WTC11 (cell line): ENCODE measurements around the gene EZR. TPM values are rescaled to one million over a fixed set of nuclear protein-coding genes. Genes with fewer than 3 reads are reported as not detected.
A peak's percentile ranks its signal among the peaks of the same experiment; 100 is the strongest.

Experiments
- ATAC-seq: fragments of 200-7000 bp; cut with Tn5 transposase; 2 replicates; pipeline ENCODE4 v1.10.0; 2021; ENCODE audit warnings: mild to moderate bottlenecking, moderate library complexity
- CTCF ChIA-PET: fragments of 300-600 bp; sonication (Branson Sonifier 250); formaldehyde crosslinking; loops from one replicate; lab custom pipeline; 2021; ENCODE audit warnings: antibody characterized with exemption; lab: Charles Lee
- POLR2A ChIA-PET: fragments of 350-600 bp; sonication (Branson Sonifier 250); formaldehyde crosslinking; loops from one replicate; lab custom pipeline; 2021; ENCODE audit warnings: antibody characterized with exemption; lab: Charles Lee
- DNase-seq: peaks from one replicate; pipeline ENCODE4 v3.0.0; 2021; ENCODE audit warnings: low spot score
- H3K27ac Mint-ChIP-seq: 2 replicates; pipeline ENCODE4 v1.8.0; 2021; ENCODE audit warnings: mixed read lengths
- H3K27me3 Mint-ChIP-seq: 2 replicates; pipeline ENCODE4 v1.8.0; 2021; ENCODE audit warnings: low read depth, mild to moderate bottlenecking, moderate library complexity, mixed read lengths
- H3K36me3 Mint-ChIP-seq: 2 replicates; pipeline ENCODE4 v1.8.0; 2021; ENCODE audit warnings: mixed read lengths
- H3K4me1 Mint-ChIP-seq: 2 replicates; pipeline ENCODE4 v1.8.0; 2022; ENCODE audit warnings: mixed read lengths
- H3K4me3 Mint-ChIP-seq: 2 replicates; pipeline ENCODE4 v1.8.0; 2021; ENCODE audit warnings: mild to moderate bottlenecking, moderate library complexity, mixed read lengths
- H3K9me3 Mint-ChIP-seq: 2 replicates; pipeline ENCODE4 v1.8.0; 2021; ENCODE audit warnings: mixed read lengths
- CREM ChIP-seq: sonication (generic); formaldehyde crosslinking; IDR thresholded peaks from 2 replicates; pipeline ENCODE4 v1.8.1; 2022; ENCODE audit warnings: mild to moderate bottlenecking, missing genetic modification reagents, moderate library complexity
- FOXJ3 ChIP-seq: sonication (generic); formaldehyde crosslinking; IDR thresholded peaks from 2 replicates; pipeline ENCODE4 v1.9.0; 2021; ENCODE audit warnings: missing genetic modification reagents, mild to moderate bottlenecking, borderline replicate concordance
- FOXP1 ChIP-seq: sonication (generic); formaldehyde crosslinking; IDR thresholded peaks from 2 replicates; pipeline ENCODE4 v1.8.0; 2022; ENCODE audit warnings: missing genetic modification reagents, mild to moderate bottlenecking, moderate library complexity, borderline replicate concordance
- GABPB1 ChIP-seq: sonication (generic); formaldehyde crosslinking; IDR thresholded peaks from 2 replicates; pipeline ENCODE4 v1.8.1; 2023; ENCODE audit warnings: mild to moderate bottlenecking, missing genetic modification reagents
- HMGA2 ChIP-seq: fragments of 250-450 bp; sonication (Bioruptor Pico); IDR thresholded peaks from 2 replicates; pipeline ENCODE4 v1.4.0; 2021; ENCODE audit warnings: mild to moderate bottlenecking, moderate library complexity
- MYBL2 ChIP-seq: sonication (generic); formaldehyde crosslinking; IDR thresholded peaks from 2 replicates; pipeline ENCODE4 v1.8.1; 2023; ENCODE audit warnings: mild to moderate bottlenecking, moderate library complexity, missing genetic modification reagents
- NFYB ChIP-seq: sonication (generic); formaldehyde crosslinking; conservative IDR thresholded peaks from 2 replicates; pipeline ENCODE4 v1.8.0; 2022; ENCODE audit warnings: low read depth, missing genetic modification reagents
- NR1H2 ChIP-seq: sonication (generic); formaldehyde crosslinking; IDR thresholded peaks from 2 replicates; pipeline ENCODE4 v1.9.0; 2021; ENCODE audit warnings: mild to moderate bottlenecking, moderate library complexity, missing genetic modification reagents
- OVOL2 ChIP-seq: fragments of 250-450 bp; sonication (Bioruptor Pico); IDR thresholded peaks from 2 replicates; pipeline ENCODE4 v1.9.0; 2021; ENCODE audit warnings: mild to moderate bottlenecking, borderline replicate concordance
- PRRX2 ChIP-seq: fragments of 250-450 bp; sonication (Bioruptor Pico); IDR thresholded peaks from 2 replicates; pipeline ENCODE4 v1.8.0; 2021; ENCODE audit warnings: mild to moderate bottlenecking
- SMAD4 ChIP-seq: sonication (generic); formaldehyde crosslinking; IDR thresholded peaks from 2 replicates; pipeline ENCODE4 v1.8.0; 2022; ENCODE audit warnings: mild to moderate bottlenecking, missing genetic modification reagents
- SP1 ChIP-seq: sonication (generic); formaldehyde crosslinking; conservative IDR thresholded peaks from 2 replicates; pipeline ENCODE4 v1.8.1; 2022; ENCODE audit warnings: missing genetic modification reagents
- STAT6 ChIP-seq: sonication (generic); formaldehyde crosslinking; conservative IDR thresholded peaks from 2 replicates; pipeline ENCODE4 v1.8.1; 2023; ENCODE audit warnings: mild to moderate bottlenecking, low read depth, missing genetic modification reagents, moderate library complexity
- ZNF232 ChIP-seq: sonication (generic); formaldehyde crosslinking; IDR thresholded peaks from 2 replicates; pipeline ENCODE4 v1.8.0; 2022; ENCODE audit warnings: mild to moderate bottlenecking, missing genetic modification reagents
- ZNF263 ChIP-seq: sonication (generic); formaldehyde crosslinking; IDR thresholded peaks from 2 replicates; pipeline ENCODE4 v1.8.1; 2022; ENCODE audit warnings: low read depth, mild to moderate bottlenecking, moderate library complexity, missing genetic modification reagents
- ZNF671 ChIP-seq: fragments of 250-450 bp; sonication (Bioruptor Pico); IDR thresholded peaks from 2 replicates; pipeline ENCODE4 v1.8.0; 2021; ENCODE audit warnings: mild to moderate bottlenecking
- total RNA-seq: library from RNA; stranded (reverse); gene quantifications from 3 replicates; pipeline ENCODE4 v1.2.3, GENCODE V29; 2021
- TF ChIP-seq, protein P1 (sequence below): sonication (generic); formaldehyde crosslinking; IDR thresholded peaks from 2 replicates; pipeline ENCODE4 v1.8.1; 2023; ENCODE audit warnings: mild to moderate bottlenecking, missing genetic modification reagents, moderate library complexity
- TF ChIP-seq, protein P2 (sequence below): fragments of 250-450 bp; sonication (Bioruptor Pico); IDR thresholded peaks from 2 replicates; pipeline ENCODE4 v1.8.0; 2021; ENCODE audit warnings: mild to moderate bottlenecking
- TF ChIP-seq, protein P3 (sequence below): sonication (generic); formaldehyde crosslinking; conservative IDR thresholded peaks from 2 replicates; pipeline ENCODE4 v1.8.1; 2022; ENCODE audit warnings: mild to moderate bottlenecking, missing genetic modification reagents
- TF ChIP-seq, protein P4 (sequence below): fragments of 250-450 bp; sonication (Bioruptor Pico); conservative IDR thresholded peaks from 2 replicates; pipeline ENCODE4 v1.9.0; 2021; ENCODE audit warnings: mild to moderate bottlenecking
- TF ChIP-seq, protein P5 (sequence below): sonication (generic); formaldehyde crosslinking; IDR thresholded peaks from 2 replicates; pipeline ENCODE4 v1.8.1; 2022; ENCODE audit warnings: mild to moderate bottlenecking, missing genetic modification reagents, moderate library complexity, borderline replicate concordance

EZR gene
- total RNA-seq, 1 experiment from 2014 or later = 215 TPM

GRCh38 chr6:158753811-158754210, 65.4 kb downstream of the EZR start (continued):
- TF ChIP-seq NR1H2 (CRISPR knock-in tag) (no peak), ZNF671 (no peak), HMGA2 (CRISPR knock-in tag) (no peak)

GRCh38 chr6:158752613-158753012, 66.6 kb downstream of the EZR start:
- Mint-ChIP-seq H3K4me3 (no peak overlapping the region), H3K4me1 (peaks cover 27% of the 10 kb centered on the region), H3K27me3 (no peaks in the 10 kb centered on the region), H3K9me3 (no peaks in the 10 kb centered on the region), H3K36me3 (no peaks in the 10 kb centered on the region), H3K27ac (no peak overlapping the region)
- ATAC-seq = peak; percentile 81
- no peak for DNase-seq
- TF ChIP-seq, protein P1, sequence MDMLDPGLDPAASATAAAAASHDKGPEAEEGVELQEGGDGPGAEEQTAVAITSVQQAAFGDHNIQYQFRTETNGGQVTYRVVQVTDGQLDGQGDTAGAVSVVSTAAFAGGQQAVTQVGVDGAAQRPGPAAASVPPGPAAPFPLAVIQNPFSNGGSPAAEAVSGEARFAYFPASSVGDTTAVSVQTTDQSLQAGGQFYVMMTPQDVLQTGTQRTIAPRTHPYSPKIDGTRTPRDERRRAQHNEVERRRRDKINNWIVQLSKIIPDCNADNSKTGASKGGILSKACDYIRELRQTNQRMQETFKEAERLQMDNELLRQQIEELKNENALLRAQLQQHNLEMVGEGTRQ = no peak
- no peak for TF ChIP-seq SMAD4 (CRISPR knock-in tag)
- TF ChIP-seq ZNF263 (CRISPR knock-in tag) = no peak
- no peak for TF ChIP-seq GABPB1 (CRISPR knock-in tag)
- CTCF ChIA-PET = interaction anchor here (0.6 to 1.5 kb wide), 13 partner anchors 9 to 543 kb away, joined by 3 to 8 read pairs (median 3); partner anchors contain the start of gene DYNLT1
- POLR2A ChIA-PET = interaction anchor here (0.7 to 1.1 kb wide), 3 partner anchors 8 to 155 kb away, joined by 3 to 4 read pairs (median 3); no protein-coding TSS in a partner anchor

- no peaks in the 10 kb centered on the region for H3K9me3 Mint-ChIP-seq
- ATAC-seq (no peak), DNase-seq (no peak)
- no peak overlapping the region for H3K27ac Mint-ChIP-seq
- H3K27me3 Mint-ChIP-seq = no peaks in the 10 kb centered on the region
- no peaks in the 10 kb centered on the region for H3K36me3 Mint-ChIP-seq
- H3K4me3 Mint-ChIP-seq = no peak overlapping the region
- H3K4me1 Mint-ChIP-seq = peaks cover 21% of the 10 kb centered on the region; the same call in 1 of the 2 replicates
- CTCF ChIA-PET = interaction anchor here (0.6 to 1.5 kb wide), 7 partner anchors 9 to 164 kb away, joined by 3 to 8 read pairs (median 5); no protein-coding TSS in a partner anchor
- POLR2A ChIA-PET = interaction anchor here (1.1 kb wide), 1 partner anchor 11 kb away, joined by 3 read pairs; no protein-coding TSS in a partner anchor
- TF ChIP-seq CREM (CRISPR knock-in tag) (no peak), FOXJ3 (CRISPR knock-in tag) (no peak), FOXP1 (CRISPR knock-in tag) (no peak), STAT6 (no peak), MYBL2 (no peak), NFYB (CRISPR knock-in tag) (no peak), HMGA2 (CRISPR knock-in tag) (no peak), SP1 (CRISPR knock-in tag) (no peak)
- TF ChIP-seq, protein P2, sequence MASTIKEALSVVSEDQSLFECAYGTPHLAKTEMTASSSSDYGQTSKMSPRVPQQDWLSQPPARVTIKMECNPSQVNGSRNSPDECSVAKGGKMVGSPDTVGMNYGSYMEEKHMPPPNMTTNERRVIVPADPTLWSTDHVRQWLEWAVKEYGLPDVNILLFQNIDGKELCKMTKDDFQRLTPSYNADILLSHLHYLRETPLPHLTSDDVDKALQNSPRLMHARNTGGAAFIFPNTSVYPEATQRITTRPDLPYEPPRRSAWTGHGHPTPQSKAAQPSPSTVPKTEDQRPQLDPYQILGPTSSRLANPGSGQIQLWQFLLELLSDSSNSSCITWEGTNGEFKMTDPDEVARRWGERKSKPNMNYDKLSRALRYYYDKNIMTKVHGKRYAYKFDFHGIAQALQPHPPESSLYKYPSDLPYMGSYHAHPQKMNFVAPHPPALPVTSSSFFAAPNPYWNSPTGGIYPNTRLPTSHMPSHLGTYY (CRISPR knock-in tag) = no peak
- TF ChIP-seq, protein P1 = no peak
- TF ChIP-seq, all 79 proteins: peak for 0
Measured at GRCh38 chr6:158751921-158752320, 67.2 kb downstream of the EZR start.

- ATAC-seq (peak; percentile 27), DNase-seq (no peak)
- Mint-ChIP-seq H3K27ac (no peak overlapping the region), H3K4me3 (no peak overlapping the region), H3K27me3 (no peaks in the 10 kb centered on the region), H3K36me3 (no peaks in the 10 kb centered on the region), H3K9me3 (no peaks in the 10 kb centered on the region), H3K4me1 (peaks cover 21% of the 10 kb centered on the region; the same call in 1 of the 2 replicates)
- ChIA-PET POLR2A (no interaction called here), CTCF (interaction anchor here (0.6 kb wide), 1 partner anchor 165 kb away, joined by 3 read pairs; no protein-coding TSS in a partner anchor)
- TF ChIP-seq, protein P3, sequence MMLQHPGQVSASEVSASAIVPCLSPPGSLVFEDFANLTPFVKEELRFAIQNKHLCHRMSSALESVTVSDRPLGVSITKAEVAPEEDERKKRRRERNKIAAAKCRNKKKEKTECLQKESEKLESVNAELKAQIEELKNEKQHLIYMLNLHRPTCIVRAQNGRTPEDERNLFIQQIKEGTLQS = no peak
- TF ChIP-seq NFYB (CRISPR knock-in tag) = no peak
- no peak for TF ChIP-seq OVOL2 (CRISPR knock-in tag)
- TF ChIP-seq PRRX2 (CRISPR knock-in tag) = no peak
- TF ChIP-seq ZNF232 = no peak
- TF ChIP-seq, protein P4, sequence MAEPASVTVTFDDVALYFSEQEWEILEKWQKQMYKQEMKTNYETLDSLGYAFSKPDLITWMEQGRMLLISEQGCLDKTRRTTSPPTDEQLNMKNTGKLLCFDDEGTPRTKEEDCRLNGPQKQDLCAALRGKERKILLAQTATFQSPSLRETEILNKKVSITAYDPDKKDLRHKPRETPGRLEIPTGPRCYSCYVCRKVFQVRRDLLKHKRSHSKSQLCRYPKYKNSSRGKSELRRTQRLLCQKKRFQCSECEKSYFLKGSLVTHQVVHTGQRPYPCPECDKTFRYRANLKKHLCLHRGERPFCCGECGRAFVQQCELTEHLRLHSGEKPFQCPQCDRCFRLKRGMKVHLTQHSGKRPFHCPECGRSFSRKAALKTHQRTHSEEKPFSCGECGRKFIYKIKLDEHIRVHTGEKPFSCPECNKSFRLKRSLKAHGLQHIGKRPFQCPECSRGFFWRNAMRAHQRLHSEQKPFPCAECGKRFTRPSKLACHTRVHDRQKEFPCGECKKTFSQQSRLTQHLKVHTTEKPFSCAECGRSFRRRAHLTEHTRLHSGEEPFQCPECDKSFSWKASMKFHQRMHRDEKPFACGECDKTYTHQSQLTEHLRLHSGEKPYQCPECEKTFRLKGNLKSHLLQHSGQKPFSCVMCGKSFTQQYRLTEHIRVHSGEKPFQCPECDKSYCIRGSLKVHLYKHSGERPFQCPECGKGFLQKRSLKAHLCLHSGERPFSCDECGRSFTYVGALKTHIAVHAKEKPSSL (CRISPR knock-in tag) = no peak
- TF ChIP-seq, protein P5, sequence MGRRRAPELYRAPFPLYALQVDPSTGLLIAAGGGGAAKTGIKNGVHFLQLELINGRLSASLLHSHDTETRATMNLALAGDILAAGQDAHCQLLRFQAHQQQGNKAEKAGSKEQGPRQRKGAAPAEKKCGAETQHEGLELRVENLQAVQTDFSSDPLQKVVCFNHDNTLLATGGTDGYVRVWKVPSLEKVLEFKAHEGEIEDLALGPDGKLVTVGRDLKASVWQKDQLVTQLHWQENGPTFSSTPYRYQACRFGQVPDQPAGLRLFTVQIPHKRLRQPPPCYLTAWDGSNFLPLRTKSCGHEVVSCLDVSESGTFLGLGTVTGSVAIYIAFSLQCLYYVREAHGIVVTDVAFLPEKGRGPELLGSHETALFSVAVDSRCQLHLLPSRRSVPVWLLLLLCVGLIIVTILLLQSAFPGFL (CRISPR knock-in tag) = no peak
Measured at GRCh38 chr6:158751224-158751623, 67.9 kb downstream of the EZR start.
